HCT116 (cell line): ENCODE data around the gene CD59. TPM values are rescaled to one million over a fixed set of nuclear protein-coding genes. Genes with fewer than 3 reads are reported as not detected.

Experiments used
- ATAC-seq: fragments of 200-7000 bp; cut with Tn5 transposase; 2 replicates; pipeline ENCODE4 v1.9.1; 2020; ENCODE audit warnings: mild to moderate bottlenecking, moderate library complexity
- BruUV-seq: library from RNA; stranded (reverse); fragments of 400-500 nt; replicated peaks from 2 replicates; lab custom pipeline; 2021; lab: Mats Ljungman, UMichigan
- CTCF ChIA-PET: fragments of 300-600 bp; sonication (Branson Sonifier 250); formaldehyde crosslinking; loops from one replicate; lab custom pipeline; 2021; ENCODE audit warnings: antibody characterized with exemption; lab: Charles Lee
- POLR2A ChIA-PET: fragments of 300-600, 350-600 bp; sonication (Branson Sonifier 250); formaldehyde crosslinking; loops from one replicate; lab custom pipeline; 2021; ENCODE audit warnings: antibody characterized with exemption; lab: Charles Lee
- RAD21 ChIA-PET, 2 experiments: fragments of 300-600 bp; sonication (Branson Sonifier 250); formaldehyde crosslinking; loops; one replicate each; lab custom pipeline; 2023; ENCODE audit warnings: low total read pairs in 2 of 2; ENCODE audit not compliant: uncharacterized antibody in 2 of 2, unreplicated experiment in 2 of 2, low non-redundant PET in 1 of 2; lab: Charles Lee
- DNase-seq: peaks from one replicate; pipeline ENCODE4 v3.0.0-alpha.2; 2010; ENCODE audit warnings: low read depth, low spot score
- H2AFZ ChIP-seq: fragments of 200-600 bp; shearing (Covaris generic), sonication (generic); 2 replicates; pipeline ENCODE4 v1.6.1; 2017; ENCODE audit warnings: low read depth, mixed run types, mixed read lengths, antibody characterized with exemption, low read length; ENCODE audit not compliant: poor library complexity, severe bottlenecking
- H3K27ac ChIP-seq: 2 replicates; pipeline ENCODE4 v1.5.1; 2012; ENCODE audit warnings: low read depth, low read length
- H3K27me3 ChIP-seq: fragments of 200-600 bp; sonication (generic); 2 replicates; pipeline ENCODE4 v1.6.1; 2016; ENCODE audit warnings: mixed run types, low read length, mixed read lengths; ENCODE audit not compliant: insufficient read depth
- H3K36me3 ChIP-seq, 2 experiments: fragments of 200-500 bp in 1 of 2; fragments of 200-600 bp in 1 of 2; sonication (Bioruptor generic) in 1 of 2; sonication (generic) in 1 of 2; 2 replicates each; pipeline versions ENCODE4 v1.5.1 to v1.6.1; 2014 to 2016; ENCODE audit warnings: low read length in 2 of 2, inconsistent platforms in 1 of 2, mixed read lengths in 1 of 2, mixed run types in 1 of 2; ENCODE audit not compliant: insufficient read depth in 2 of 2, control insufficient read depth in 1 of 2
- H3K4me1 ChIP-seq, 2 experiments: fragments of 200-600 bp in 1 of 2; sonication (generic) in 1 of 2; 2 replicates each; pipeline versions ENCODE4 v1.5.1 to v1.6.1; 2012 to 2017; ENCODE audit warnings: low read length in 2 of 2, inconsistent platforms in 1 of 2, mild to moderate bottlenecking in 1 of 2, mixed read lengths in 1 of 2, mixed run types in 1 of 2, moderate library complexity in 1 of 2; ENCODE audit not compliant: insufficient read depth in 2 of 2, control insufficient read depth in 1 of 2
- H3K4me2 ChIP-seq: fragments of 200-600 bp; sonication (generic); 2 replicates; pipeline ENCODE4 v1.6.1; 2017; ENCODE audit warnings: mixed run types, low read length, mixed read lengths
- H3K4me3 ChIP-seq, 2 experiments: fragments of 200-600 bp in 1 of 2; sonication (generic) in 1 of 2; replicated peaks in 1 of 2; 2 replicates each; pipeline ENCODE4 v1.5.1; 2011 to 2016; ENCODE audit warnings: low read length in 2 of 2, control low read depth in 1 of 2, low read depth in 1 of 2, mild to moderate bottlenecking in 1 of 2, mixed read lengths in 1 of 2, mixed run types in 1 of 2
- H3K79me2 ChIP-seq: fragments of 200-600 bp; sonication (generic); 2 replicates; pipeline ENCODE4 v1.6.1; 2017; ENCODE audit warnings: mild to moderate bottlenecking, mixed run types, low read length, moderate library complexity, mixed read lengths; ENCODE audit not compliant: insufficient read depth
- H3K9ac ChIP-seq: fragments of 200-600 bp; sonication (generic); 2 replicates; pipeline ENCODE4 v1.6.1; 2016; ENCODE audit warnings: low read length, mixed read lengths
- H3K9me2 ChIP-seq: fragments of 200-600 bp; sonication (generic), shearing (Covaris generic); 2 replicates; pipeline ENCODE4 v1.6.1; 2017; ENCODE audit warnings: mixed run types, mild to moderate bottlenecking, moderate library complexity; ENCODE audit not compliant: insufficient read depth
- H3K9me3 ChIP-seq, 2 experiments: fragments of 200-500 bp in 1 of 2; fragments of 200-600 bp in 1 of 2; sonication (Bioruptor generic) in 1 of 2; sonication (generic) in 1 of 2; 2 replicates each; pipeline ENCODE4 v1.6.1; 2014 to 2017; ENCODE audit warnings: low read length in 2 of 2, mixed read lengths in 2 of 2, inconsistent platforms in 1 of 2, low read depth in 1 of 2, mild to moderate bottlenecking in 1 of 2, mixed run types in 1 of 2, moderate library complexity in 1 of 2; ENCODE audit not compliant: control insufficient read depth in 1 of 2, insufficient read depth in 1 of 2
- H4K20me1 ChIP-seq: fragments of 200-600 bp; sonication (generic), shearing (Covaris generic); 2 replicates; pipeline ENCODE4 v1.6.1; 2017; ENCODE audit warnings: mixed run types, mild to moderate bottlenecking, moderate library complexity; ENCODE audit not compliant: insufficient read depth
- CBX3 ChIP-seq: IDR thresholded peaks from 2 replicates; pipeline ENCODE4 v1.6.1; 2012; ENCODE audit warnings: low read depth
- JUND ChIP-seq: IDR thresholded peaks from 2 replicates; pipeline ENCODE4 v1.6.1; 2012
- POLR2AphosphoS5 ChIP-seq: IDR thresholded peaks from 2 replicates; pipeline ENCODE4 v1.6.1; 2011; ENCODE audit warnings: mild to moderate bottlenecking, low read depth, low read length, moderate library complexity
- SIN3A ChIP-seq: IDR thresholded peaks from 2 replicates; pipeline ENCODE4 v1.6.1; 2012; ENCODE audit warnings: low read depth
- ZBTB33 ChIP-seq: IDR thresholded peaks from 2 replicates; pipeline ENCODE4 v1.6.1; 2011; ENCODE audit warnings: mild to moderate bottlenecking, low read length, moderate library complexity; ENCODE audit not compliant: insufficient replicate concordance; ENCODE audit errors: extremely low read depth
- ZFX ChIP-seq: fragments of 450-650 bp; IDR thresholded peaks from 2 replicates; pipeline ENCODE4 v1.6.1; 2017
- intact Hi-C: fragments of 100-400 bp; cut with micrococcal nuclease; formaldehyde crosslinking; loops from 2 replicates; pipeline ENCODE4 v1.10.0; 2022
- total RNA-seq: library from RNA; stranded (reverse); gene quantifications from one replicate; pipeline ENCODE4 v1.2.1, GENCODE V29; 2021; ENCODE audit not compliant: unreplicated experiment

Gene CD59
- total RNA-seq, 1 experiment from 2014 or later, result 122 TPM

GRCh38 chr11:33698921-33699320 lies 37.3 kb downstream of the CD59 start:
- no peaks in the 10 kb centered on the region for H3K79me2 ChIP-seq
- no TSS peak for BruUV-seq
- H2AFZ ChIP-seq, result no peak overlapping the region
- H3K27me3 ChIP-seq, result no peaks in the 10 kb centered on the region
- intact Hi-C loops, result loop anchor here (10.0 kb wide), 1 partner anchor 814 kb away; no protein-coding TSS in a partner anchor
- H3K4me1 ChIP-seq, result peaks cover 20 to 71% of the 10 kb centered on the region in 2 experiments
- no peaks in the 10 kb centered on the region for H3K36me3 ChIP-seq
- H3K9ac ChIP-seq, result no peak overlapping the region
- ChIA-PET RAD21 (no interaction called here), POLR2A (no interaction called here), CTCF (no interaction called here)
- no peaks in the 10 kb centered on the region for H3K9me3 ChIP-seq
- H3K4me2 ChIP-seq, result no peak overlapping the region
- no peaks in the 10 kb centered on the region for H4K20me1 ChIP-seq
- H3K4me3 ChIP-seq, result no peak overlapping the region
- H3K27ac ChIP-seq, result no peak overlapping the region
- TF ChIP-seq ZBTB33, result no peak
- DNase-seq (no peak), ATAC-seq (no peak)
- H3K9me2 ChIP-seq, result no peaks in the 10 kb centered on the region

- Histone ChIP-seq H3K9me2 (no peaks in the 10 kb centered on the region), H3K27ac (no peak overlapping the region), H3K27me3 (no peaks in the 10 kb centered on the region), H3K9me3 (no peaks in the 10 kb centered on the region), H3K4me2 (no peak overlapping the region), H3K79me2 (no peaks in the 10 kb centered on the region), H2AFZ (no peak overlapping the region), H3K36me3 (no peaks in the 10 kb centered on the region), H4K20me1 (no peaks in the 10 kb centered on the region), H3K4me3 (no peak overlapping the region), H3K9ac (no peak overlapping the region), H3K4me1 (peaks cover 18 to 69% of the 10 kb centered on the region in 2 experiments)
- DNase-seq (no peak), ATAC-seq (no peak)
- no TSS peak for BruUV-seq
- ChIA-PET CTCF (no interaction called here), RAD21 (no interaction called here), POLR2A (no interaction called here)
- intact Hi-C loops, result loop anchor here (10.0 kb wide), 1 partner anchor 813 kb away; no protein-coding TSS in a partner anchor
- TF ChIP-seq JUND (no peak), CBX3 (no peak), SIN3A (no peak), ZBTB33 (no peak), POLR2AphosphoS5 (no peak), ZFX (no peak)
Measured at GRCh38 chr11:33697997-33698396, 38.2 kb downstream of the CD59 start.
